Amniotic stem cell (primary cell): ENCODE measurements around the gene ZNF471.

Experiments used
- DNase-seq: peaks from one replicate; lab custom pipeline; 2025; lab: John Stamatoyannopoulos, UW

ZNF471 gene

DNA sequence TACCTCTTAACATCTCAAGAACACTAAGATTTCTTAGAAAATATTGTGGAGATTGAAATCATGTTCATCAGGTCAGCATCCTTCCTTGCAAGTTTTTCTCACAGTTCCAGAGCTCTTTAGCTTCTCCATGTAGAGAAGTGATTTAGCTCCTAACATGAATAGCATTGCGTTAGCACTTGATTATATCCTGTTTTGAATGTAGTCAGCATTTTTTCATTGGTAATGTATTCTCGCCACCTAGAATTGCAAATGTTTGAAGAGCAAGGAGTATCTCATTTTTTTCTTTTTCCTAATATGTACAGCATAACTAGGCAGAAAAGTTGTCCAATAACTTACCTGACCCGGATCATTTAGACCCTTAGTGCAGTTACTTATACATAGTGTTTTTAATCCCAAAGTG is 66.3 kb downstream of the ZNF471 start:
- no peak for DNase-seq

DNA sequence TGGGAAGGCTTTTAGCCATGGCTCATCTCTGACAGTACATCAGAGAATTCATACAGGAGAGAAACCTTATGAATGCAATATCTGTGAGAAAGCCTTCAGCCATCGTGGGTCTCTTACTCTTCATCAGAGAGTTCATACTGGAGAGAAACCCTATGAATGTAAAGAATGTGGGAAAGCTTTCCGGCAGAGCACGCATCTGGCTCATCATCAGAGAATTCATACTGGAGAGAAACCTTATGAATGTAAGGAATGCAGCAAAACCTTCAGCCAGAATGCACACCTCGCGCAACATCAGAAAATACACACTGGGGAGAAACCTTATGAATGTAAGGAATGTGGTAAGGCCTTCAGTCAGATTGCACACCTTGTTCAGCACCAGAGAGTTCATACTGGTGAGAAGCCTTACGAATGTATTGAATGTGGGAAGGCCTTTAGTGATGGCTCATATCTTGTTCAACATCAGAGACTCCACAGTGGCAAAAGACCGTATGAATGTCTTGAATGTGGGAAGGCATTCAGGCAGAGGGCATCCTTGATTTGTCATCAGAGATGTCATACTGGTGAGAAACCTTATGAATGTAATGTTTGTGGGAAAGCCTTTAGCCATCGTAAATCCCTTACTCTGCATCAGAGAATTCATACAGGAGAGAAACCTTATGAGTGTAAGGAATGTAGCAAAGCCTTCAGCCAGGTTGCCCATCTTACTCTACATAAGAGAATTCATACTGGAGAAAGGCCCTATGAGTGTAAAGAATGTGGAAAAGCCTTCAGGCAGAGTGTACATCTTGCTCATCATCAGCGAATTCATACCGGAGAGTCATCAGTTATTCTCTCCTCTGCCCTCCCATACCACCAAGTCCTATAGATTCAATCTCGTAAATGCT is 70.3 kb downstream of the ZNF471 start:
- DNase-seq = no peak
